Lower leg skin (tissue), 4 donors: ENCODE results near the gene PIGC. TPM values are rescaled to one million over a fixed set of nuclear protein-coding genes. Genes with fewer than 3 reads are reported as not detected.

Source experiments
- DNase-seq, 2 donors: peaks; one replicate each; pipeline ENCODE4 v3.0.0-alpha.2; 2019; ENCODE audit warnings: low spot score in 2 of 2
- H3K4me3 ChIP-seq: fragments of 200-600 bp; sonication (generic); 2 replicates; pipeline ENCODE4 v1.5.1; 2017; ENCODE audit warnings: mild to moderate bottlenecking, low read depth; ENCODE audit not compliant: poor library complexity, severe bottlenecking
- CTCF ChIP-seq, 3 donors: fragments of 450-650 bp; IDR thresholded peaks; one replicate each; pipeline ENCODE4 v1.5.1; 2016; ENCODE audit warnings: antibody characterized with exemption in 3 of 3, mild to moderate bottlenecking in 3 of 3, moderate library complexity in 2 of 3
- POLR2A ChIP-seq, 2 donors: fragments of 450-650 bp; IDR thresholded peaks; one replicate each; pipeline ENCODE4 v1.6.1; 2016 to 2017; ENCODE audit warnings: antibody characterized with exemption in 2 of 2, mild to moderate bottlenecking in 1 of 2, moderate library complexity in 1 of 2
- WGBS, 2 donors: methylation state at CpG; one replicate each; pipeline ENCODE4 v1.1.5; 2018; 5-methylcytosine and 5-hydroxymethylcytosine counted together
- intact Hi-C: fragments of 100-400 bp; cut with DNase I; formaldehyde crosslinking; loops from one replicate; pipeline ENCODE4 v1.15.0; 2023; ENCODE audit warnings: low total_unique reads
- total RNA-seq, 4 donors: library from RNA; depleted of rRNA; stranded (reverse); fragments of >200 nt; gene quantifications; one replicate each; pipeline ENCODE4 v1.1.0, GENCODE V29; 2016

Gene PIGC
- total RNA-seq, 4 donors from 2014 or later = 26.2 to 60.3 (median 48.4) TPM

GRCh38 chr1:172401477-172401876 is 42.4 kb downstream of the PIGC start:
- no peak overlapping the region for H3K4me3 ChIP-seq
- TF ChIP-seq POLR2A (IDR thresholded peaks at IDR 0.05) (no peak), CTCF (IDR thresholded peaks at IDR 0.05) (no peak)
- intact Hi-C loops = no loop called here
- no peak for DNase-seq

- intact Hi-C loops = no loop called here
- no peak overlapping the region for H3K4me3 ChIP-seq
- WGBS, 2 donors = 69 to 76% methylated on average over 1 of the region's 1 CpG
- DNase-seq = no peak
- no peak for TF ChIP-seq POLR2A (IDR thresholded peaks at IDR 0.05)
- no peak for TF ChIP-seq CTCF (IDR thresholded peaks at IDR 0.05)
Measured at GRCh38 chr1:172400722-172401105, 43.2 kb downstream of the PIGC start.

GRCh38 chr1:172399756-172400721 is 43.8 kb downstream of the PIGC start:
- 61 to 62% methylated on average over 6 of the region's 6 CpGs for WGBS, 2 donors

GRCh38 chr1:172398970-172399755 is 44.7 kb downstream of the PIGC start:
- no peak overlapping the region for H3K4me3 ChIP-seq
- 26 to 27% methylated on average over 9 of the region's 9 CpGs for WGBS, 2 donors
- intact Hi-C loops = no loop called here
- DNase-seq = peak; percentile 82 to 89
- TF ChIP-seq POLR2A (IDR thresholded peaks at IDR 0.05) = no peak

More at GRCh38 chr1:172399756-172400721, 43.8 kb downstream of the PIGC start:
- no peak for TF ChIP-seq POLR2A (IDR thresholded peaks at IDR 0.05)
- TF ChIP-seq CTCF (IDR thresholded peaks at IDR 0.05) = no peak
- intact Hi-C loops = no loop called here
- no peak for DNase-seq
- H3K4me3 ChIP-seq = no peak overlapping the region

GRCh38 chr1:172398193-172398592 is 45.7 kb downstream of the PIGC start:
- no peak for DNase-seq
- no peak for TF ChIP-seq CTCF (IDR thresholded peaks at IDR 0.05)
- TF ChIP-seq POLR2A (IDR thresholded peaks at IDR 0.05) = no peak
- 18 to 28% methylated on average over 2 of the region's 2 CpGs for WGBS, 2 donors
- no peak overlapping the region for H3K4me3 ChIP-seq
- intact Hi-C loops = no loop called here

- intact Hi-C loops = no loop called here
- no peak for TF ChIP-seq CTCF (IDR thresholded peaks at IDR 0.05)
- TF ChIP-seq POLR2A (IDR thresholded peaks at IDR 0.05) = no peak
- no peak overlapping the region for H3K4me3 ChIP-seq
- DNase-seq = no peak
- 45 to 58% methylated on average over 2 of the region's 2 CpGs for WGBS, 2 donors
Measured at GRCh38 chr1:172397633-172398032, 46.2 kb downstream of the PIGC start.
